HG02798 (cell line): ENCODE results near the gene CHMP6.

ENCODE experiments used
- ATAC-seq: cut with Tn5 transposase; IDR thresholded peaks from one replicate; pipeline ENCODE4 v1.9.1; 2021; ENCODE audit warnings: mild to moderate bottlenecking; ENCODE audit not compliant: unreplicated experiment, poor library complexity

CHMP6 gene

DNA sequence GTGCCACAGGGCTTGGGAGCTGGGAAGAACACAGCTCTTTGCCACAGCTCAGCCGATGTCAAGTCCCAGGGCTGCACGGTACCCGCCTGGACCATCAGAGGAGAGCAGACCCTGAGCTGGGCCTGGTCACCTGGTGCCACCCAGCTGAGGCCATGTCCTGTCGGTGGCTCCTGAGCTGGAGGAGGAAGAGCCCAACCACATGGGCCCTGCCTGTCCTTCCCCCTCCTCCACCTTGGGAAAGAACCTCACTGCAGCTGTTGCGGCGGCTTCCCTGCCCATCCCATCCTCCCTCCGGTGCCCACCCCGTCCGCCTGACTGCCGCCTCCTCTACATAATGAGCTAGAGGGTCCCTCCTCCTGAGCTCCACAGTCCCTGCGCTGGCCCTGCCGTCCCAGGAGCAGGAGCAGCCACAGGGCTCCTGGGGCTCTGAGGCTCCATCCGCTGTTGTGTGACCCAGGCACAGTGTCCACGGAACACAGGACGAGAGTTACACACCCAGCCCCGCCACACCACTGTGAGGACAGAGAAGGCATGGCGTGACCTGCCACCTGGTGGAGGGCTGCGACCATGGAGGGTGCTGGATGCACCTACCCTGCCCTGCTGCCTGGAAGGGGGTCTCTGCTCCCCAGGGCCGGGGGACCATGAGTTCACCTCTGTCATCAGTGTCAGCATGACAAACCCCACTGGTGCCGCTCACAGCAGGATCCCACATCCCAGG, 21.4 kb upstream of the CHMP6 start:
- ATAC-seq, result no peak

DNA sequence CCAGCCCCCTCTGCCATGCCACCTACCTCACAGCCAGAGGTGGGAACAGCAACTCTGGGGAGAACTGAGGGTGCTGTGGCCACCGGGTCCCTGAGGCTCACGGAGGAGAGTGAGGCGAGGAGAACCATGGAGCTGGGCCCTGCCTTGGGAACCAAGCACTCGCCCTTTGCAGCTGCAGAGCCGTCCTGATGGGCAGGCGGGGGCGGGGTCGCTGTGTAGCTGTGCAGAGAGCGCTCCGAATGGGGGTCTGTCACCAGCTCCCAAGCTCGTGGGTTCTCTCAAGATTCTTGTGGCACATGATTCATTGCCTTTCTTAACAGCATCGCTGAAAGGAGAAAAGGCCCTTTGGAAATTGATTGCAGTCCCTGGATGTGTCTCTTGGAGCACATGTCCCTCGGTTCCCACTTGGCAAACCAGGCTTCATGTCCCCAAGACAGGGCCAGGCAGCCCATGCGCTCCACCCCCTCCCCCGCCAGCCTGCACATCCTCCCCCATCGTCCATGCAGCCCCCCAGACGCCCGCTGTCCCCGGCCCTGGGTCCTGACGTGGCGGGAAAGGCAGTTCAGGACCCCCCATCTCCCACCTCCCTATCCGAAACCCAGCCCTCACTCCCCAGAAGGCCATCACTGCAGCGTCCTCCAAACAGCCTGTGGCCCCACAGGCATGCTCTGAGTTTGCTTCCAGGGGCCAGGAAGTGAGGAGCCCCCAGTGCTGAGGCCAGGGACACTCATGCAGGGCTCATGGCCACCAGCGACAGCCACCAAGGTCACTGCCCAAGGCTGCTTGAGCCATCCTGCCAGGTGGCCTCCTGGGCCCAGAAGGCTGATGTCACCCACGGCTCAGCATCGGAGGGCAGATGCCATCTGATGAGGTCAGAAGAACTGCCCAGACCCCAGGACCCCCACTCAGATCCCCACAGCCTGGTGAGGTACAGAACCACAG, 20.6 kb upstream of the CHMP6 start:
- ATAC-seq, result no peak

DNA sequence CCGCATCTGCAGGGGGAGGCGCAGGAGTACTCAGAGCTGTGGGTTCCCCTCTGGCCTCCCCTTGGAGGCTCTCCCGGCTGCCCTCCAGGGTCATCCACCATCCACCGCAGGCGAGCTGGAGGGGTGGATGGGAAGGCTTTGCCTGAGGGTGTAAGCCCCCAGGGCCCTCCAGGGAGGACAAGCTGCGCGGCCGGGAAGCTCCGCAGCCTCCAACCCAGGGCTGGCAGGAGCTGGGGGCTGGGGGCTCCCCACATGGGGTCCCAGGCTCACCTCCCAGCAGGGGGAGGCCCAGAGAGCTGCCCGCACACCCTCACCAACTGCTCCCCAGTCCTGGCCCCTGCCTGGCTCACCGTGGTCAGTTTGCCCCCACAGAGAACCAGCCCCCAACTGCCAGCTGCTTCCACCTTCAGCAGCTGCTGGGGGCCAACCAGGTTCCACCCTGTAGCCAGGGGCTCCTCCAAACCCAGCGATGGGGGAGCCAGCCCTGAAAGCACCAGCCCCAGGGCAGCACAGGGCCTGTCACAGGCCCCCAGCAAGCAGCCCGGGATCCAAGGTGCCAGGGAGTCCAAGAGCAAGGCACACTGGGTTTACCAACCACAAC, 19.8 kb upstream of the CHMP6 start:
- no peak for ATAC-seq

DNA sequence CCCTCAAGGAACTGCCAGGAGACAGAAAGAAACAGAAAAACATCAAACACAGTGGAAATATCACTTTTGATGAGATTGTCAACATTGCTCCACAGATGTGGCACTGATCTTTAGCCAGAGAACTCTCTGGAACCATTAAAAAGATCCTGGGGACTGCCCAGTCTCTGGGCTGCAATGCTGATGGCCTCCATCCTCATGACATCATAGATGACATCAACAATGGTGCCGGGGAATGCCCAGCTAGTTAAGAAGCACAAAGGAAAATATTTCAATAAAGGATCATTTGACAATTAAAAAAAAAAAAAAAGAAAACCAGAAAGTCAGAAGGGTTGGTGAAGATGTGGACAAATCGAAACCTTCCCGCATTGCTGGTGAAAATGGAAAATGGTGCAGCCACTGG, 14.9 kb upstream of the CHMP6 start:
- no peak for ATAC-seq

DNA sequence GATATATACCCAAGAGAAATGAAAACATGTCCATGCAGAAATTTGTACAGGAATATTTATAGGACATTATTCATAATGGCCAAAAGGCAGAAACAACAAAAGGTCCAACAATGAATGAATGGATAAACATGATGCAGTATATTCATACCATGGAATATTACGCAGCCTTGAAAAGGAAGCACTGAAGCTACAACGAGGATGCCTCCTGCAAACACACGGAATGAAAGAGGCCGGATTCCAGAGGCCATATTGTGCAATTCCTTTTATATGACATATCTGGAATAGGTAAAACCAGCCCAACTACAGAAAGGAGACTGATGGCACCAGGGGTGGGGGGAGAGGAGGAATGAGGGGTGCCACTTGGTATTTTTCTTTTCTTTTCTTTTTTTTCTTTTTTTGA, 14.5 kb upstream of the CHMP6 start:
- ATAC-seq, result no peak

DNA sequence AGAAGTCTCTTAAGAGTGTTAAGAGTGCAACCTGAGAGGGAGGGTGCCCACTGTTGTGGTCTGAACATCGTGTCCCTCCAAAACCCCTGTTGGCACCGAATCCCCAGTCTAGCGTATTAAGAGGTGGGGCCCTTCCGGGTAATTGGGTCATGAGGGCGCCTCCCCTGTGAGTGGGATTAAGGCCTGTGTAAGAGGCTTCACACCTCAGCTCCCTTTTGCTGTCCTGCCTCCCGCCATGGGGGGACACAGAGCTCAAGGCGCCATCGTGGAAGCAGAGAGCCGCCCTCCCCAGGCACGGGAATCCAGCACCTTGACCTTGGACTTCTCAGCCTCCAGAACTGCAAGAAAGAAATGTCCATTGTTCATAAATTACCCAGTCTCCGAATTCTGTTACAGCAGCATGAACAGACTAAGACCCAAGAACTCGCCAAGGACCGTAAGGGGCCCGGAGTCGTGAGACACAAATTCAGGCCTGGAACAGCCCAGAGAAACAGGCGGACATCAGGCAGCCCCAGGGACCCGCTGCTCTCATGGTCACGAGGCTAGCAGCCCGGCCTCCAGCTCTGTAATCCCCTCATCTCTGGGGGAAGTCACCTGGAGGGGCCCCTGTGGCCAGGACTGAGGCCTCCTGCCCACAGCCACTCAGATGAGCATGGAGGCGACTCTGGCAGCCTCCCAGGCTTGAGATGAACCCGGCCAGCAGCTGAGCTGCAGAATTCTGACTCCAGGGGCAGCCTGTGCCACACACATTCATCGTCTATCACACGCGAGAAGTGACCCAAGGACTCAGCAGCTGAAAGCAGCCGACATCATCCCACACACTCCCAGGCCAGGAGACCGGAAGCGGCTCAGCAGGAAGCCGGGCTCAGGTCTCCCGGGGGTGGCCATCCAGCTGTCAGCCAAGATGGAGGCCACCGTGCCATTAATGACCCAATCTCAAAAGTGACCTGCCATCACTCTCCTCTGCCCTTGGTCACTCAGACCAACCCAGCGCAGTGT, 12.8 kb upstream of the CHMP6 start:
- no peak for ATAC-seq

DNA sequence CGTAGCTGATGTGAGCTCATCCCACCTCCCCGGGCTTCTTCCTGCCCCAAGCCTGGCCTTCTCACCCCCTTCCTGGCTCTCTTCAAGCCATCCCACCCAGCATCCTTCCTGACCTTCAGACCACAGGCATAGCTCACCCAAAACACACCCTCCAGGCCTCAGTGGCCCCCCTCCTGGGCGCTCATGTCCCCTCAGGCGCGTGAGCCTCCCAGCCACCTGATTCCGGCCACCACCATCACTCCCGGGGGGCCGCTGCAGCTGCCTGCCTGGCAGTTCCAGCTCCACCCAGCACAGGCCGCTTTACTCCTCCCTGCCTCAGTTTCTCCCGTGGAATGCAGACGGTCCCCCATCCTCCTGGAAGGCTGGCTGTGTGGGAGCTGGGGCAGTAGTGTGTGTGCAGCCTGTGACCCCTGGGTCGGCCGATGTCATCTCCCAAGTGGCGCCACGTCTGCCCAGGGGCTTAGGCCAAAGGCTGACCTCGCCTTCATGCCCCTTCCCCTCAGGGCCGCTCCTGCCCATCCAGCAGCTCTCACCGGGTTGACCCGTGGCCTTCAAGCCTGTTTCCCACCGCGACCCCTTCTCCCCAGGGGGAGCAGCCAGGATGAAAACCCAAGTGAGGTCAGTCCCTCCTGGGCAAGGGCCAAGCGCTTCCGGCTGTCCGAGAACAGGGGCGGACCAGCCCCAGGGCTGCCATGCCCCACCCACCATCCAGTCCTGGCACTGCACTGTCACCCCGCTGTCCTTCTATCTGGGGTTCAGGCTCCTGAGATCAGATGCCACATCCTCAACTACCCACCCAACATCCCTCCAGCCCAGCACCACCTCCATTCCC, 11.9 kb upstream of the CHMP6 start:
- no peak for ATAC-seq

DNA sequence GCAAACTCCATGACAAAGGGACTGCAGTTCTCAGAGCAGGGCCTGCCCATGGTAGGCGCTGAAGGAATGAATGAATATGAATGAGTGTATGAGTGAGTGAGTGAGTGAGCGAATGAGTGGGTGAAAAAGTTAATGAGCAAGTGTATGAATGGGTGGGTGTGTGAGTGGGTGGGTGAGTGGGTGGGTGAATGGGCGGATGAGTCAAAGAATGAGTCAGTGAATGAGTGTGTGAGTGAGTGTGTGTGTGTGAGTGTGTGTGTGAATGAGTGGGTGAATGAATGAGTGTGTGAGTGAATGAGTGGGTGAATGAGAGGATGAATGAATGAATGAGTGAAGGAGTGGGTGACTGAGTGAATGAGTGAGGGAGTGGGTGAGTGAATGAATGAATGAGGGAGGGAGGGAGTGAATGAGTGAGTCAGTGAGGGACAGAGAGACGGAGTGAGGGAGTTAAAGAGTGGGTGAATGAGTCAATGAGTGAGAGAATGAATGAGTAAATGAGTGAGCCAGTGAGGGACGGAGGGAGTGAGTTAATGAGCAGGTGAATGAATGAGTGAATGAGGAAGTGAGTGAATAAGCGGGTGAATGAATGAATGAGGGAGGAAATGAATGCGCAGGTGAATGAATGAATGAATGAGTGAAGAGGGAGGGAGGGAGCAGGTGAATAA, 11.1 kb upstream of the CHMP6 start:
- no peak for ATAC-seq

DNA sequence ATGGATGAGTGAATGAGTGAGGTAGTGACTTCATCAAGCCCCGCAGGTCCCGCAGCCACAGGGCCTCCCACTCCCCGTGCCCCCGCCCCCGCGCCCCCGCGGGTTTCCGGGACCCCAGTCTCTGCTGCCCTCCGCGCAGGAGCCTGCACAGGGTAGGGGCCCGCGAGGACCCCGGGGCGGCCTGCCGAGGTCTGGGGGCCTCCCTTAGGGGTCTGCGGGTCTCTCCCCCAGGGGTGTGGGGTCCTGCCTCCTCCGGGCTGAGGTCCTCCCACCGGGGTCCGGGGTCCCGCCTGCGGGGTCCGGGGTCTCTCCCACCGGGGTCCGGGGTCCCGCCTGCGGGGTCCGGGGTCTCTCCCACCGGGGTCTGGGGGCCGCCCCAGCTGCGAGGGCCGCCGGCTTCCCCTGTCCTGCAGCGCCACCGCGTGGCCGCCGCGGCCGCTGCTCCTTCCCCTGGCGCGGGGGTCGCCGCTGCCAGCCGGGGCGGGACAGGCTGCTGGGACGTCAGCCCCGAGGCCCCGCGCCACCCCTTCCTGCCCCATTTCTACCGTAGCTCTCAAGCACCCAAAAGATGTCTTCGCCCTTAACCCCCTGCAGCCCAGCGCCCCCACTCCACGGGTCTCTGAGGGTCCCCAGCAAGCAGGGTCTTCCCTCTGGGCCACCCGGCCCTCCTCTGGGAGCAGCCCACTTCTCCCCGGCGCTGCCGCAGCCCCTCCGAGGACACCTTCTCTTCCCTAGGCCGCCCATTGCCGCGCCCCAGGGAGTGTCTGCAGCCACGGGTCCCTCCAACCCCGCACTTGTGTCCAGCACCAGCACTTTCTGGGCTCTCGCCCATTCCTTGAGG, 10.4 kb upstream of the CHMP6 start:
- no peak for ATAC-seq

DNA sequence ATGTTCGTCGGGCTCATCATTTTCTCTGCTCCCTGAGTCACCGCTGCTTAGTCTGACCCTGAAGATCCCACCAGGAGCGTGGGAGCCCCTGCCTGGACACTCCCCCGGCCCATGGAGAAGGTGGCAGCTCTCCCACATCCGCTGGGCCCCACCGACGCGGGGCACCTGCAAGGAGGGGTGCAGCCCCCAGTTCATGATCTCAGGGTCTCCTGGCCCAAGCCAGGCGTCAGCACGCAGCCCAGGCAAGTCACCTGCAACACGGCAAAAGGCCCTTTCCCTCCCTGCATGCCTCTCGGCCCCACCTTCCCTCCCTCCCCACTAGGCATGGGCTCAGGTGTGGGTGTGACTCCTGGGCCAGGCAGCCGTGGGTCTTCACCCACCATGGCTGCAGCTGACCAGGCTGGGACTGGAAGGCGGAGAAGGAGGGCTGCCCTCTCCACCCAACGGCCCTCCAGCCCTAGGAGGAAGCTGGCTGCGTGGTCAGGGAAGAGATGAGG, 9.7 kb upstream of the CHMP6 start:
- no peak for ATAC-seq

DNA sequence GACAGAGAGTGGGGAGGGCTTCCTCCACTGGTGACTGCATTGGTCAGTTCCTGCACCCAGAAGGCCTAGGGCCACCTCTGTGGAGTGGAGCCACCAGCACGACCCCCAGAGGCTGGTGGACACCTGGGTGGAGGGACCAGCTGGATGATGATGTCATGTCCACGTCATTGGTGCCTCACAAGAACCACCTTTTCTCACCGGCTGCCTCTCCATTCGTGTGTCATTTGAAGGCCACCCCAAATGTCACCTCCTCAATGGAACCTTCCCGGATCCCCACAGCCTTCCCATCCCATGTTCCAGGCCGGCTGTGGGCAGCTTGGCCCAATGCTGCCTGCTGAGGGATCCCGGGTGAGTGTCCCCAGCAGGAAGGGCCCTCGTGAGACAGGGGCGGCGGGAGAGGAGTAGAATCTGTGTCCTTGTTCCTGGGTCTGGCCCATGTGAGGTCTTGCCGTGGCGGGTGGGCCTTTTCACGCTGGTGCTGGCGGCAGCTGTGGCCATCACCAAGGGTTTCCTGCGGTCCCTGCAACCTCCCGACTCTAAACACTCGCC, 9.1 kb upstream of the CHMP6 start:
- no peak for ATAC-seq

DNA sequence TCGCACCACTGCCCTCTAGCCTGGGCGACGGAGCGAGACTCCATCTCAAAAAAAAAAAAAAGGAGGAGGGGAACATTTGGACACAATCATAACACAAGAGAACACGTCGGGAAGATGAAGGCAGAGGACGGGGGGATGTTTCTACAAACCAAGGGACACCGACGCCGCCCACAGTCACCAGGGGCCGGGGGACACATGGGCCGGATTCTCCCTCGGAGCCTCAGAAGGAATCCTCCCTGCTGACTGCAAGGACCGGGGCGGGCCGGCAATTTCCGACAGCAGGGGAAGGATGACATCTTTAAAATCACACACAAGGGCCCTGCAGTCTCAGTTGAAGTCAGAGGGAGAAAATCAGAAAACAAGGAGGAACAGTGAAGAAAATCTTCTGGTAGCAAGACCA, 8.1 kb upstream of the CHMP6 start:
- no peak for ATAC-seq

DNA sequence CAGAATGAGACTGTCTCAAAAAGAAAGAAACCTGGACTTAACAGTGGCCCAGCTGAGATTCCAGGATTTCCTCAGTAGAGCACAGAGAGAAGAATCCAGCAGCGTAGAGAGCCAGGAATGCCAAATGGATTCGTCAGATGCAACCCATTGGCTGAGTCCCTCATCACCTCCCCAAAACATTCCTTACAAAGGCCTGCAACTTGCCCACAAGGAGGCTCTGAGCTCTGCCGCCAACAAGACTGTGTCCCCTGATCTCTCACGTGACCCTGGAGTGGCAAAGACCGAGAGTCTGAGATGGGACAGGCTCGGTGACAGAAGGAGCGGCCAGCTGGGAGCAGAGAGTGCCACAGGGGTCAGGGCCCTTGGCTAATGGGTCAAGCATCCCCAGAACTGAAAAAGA, 6.9 kb upstream of the CHMP6 start:
- no peak for ATAC-seq

DNA sequence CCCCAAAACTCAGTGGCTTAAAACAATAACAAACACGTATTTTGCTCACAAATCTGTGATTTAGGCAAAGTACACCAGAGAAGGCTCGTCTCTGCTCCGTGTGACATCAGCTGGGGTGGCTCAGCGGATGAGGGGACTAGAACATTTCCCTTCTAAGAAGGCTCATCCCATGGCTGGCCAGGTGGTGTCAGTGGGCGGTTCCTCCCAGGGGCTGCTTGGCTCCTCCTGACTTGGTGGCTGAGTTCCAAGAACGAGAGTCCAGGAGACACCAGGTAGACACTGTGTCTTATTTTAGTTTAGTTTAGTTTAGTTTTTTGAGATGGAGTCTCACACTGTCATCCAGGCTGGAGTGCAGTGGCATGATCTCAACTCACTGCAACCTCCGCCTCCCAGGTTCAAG, 5.6 kb upstream of the CHMP6 start:
- ATAC-seq, result no peak

DNA sequence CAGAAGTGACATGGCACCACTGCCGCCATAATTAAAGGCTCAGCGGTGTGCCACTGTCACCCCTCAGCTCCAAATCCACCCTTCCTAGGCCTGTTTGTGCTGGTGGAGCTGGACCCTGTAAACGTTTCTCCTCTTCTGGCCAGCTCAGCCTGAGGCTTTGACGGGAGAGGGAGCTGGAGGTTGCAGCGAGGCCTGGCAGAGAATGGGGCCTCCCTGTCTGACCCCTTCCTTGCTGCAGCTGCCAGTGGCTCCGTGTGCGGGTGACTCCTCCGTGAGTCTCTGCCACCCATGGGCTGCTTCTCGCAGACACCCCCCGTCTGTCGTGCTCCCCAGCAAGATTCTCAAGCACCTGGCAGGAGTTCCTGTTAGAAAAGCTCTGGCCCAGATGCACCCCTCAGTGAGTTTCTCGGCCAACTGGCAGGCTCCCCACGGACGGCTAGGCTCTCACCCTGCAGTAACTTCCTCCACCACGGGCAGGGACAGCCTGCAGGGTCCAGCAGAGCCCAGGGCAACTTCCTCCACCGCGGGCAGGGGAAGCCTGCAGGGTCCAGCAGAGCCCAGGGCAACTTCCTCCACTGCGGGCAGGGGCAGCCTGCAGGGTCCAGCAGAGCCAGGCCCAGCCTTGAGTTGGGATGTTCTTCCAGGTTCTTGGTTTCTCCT, 4.7 kb upstream of the CHMP6 start:
- ATAC-seq, result no peak

DNA sequence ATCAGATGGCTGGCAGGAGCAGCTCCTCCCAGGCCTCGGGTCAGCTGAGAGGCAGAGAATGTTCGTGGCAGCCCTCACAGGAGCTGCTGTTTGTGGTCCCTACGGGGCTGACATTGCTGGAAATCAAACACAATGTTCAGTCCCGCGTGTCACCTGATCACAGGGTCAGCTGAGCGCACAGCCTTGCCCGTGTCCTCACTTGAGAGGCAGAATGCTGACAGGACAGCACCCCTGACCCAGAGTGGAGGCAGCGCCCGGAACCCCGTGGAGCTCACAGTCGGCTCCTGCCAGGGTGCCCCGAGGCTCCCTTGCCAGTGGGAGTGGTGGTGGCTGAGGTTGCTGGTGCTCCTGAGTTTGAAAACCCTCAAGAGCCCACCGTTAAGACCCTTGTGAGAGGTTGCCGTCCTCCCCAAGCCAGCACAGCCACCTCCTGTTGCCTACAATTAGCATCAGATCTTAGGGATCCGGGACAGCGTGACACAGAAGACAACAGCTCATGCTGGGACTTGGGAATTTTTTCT, 3.6 kb upstream of the CHMP6 start:
- no peak for ATAC-seq

DNA sequence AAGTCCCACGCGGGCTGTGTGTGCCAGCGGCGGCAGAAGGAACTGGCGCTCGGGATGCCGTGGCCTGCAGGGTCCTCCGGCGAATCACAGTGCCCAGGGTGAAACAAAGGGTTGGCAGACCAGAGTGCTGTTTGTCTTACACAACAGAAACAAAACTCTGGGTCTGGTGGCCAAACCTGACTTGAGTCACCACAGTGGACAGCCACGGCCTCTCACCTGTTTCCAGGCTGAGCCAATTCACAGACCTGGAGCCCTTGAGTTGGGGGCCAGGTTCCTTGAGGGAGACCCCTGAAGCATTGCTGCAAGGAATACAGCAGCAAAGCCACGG, 2.1 kb upstream of the CHMP6 start:
- no peak for ATAC-seq
